ENCODE results near the gene CSTF1.

CSTF1 gene

GRCh38 chr20:56417911-56418310 lies 25.5 kb downstream of the CSTF1 start:
- TF ChIP-seq JUND (IDR thresholded peaks at IDR 0.05; ENCODE audit: low read depth) = no peak
- in situ Hi-C loops (cut with HindIII; ENCODE audit: low pct_unique_long_range_greater_than_20kb, low sequenced_read_pairs) = no loop called here
- no peak for DNase-seq (ENCODE audit: low read depth in 1 of 2, low spot score in 1 of 2)

- in situ Hi-C loops (cut with HindIII; ENCODE audit: low pct_unique_long_range_greater_than_20kb, low sequenced_read_pairs) = no loop called here
- no peak for TF ChIP-seq JUND (IDR thresholded peaks at IDR 0.05; ENCODE audit: low read depth)
- no peak for DNase-seq (ENCODE audit: low read depth in 1 of 2, low spot score in 1 of 2)
Observed at GRCh38 chr20:56418385-56418861, 26.0 kb downstream of the CSTF1 start.

GRCh38 chr20:56420028-56420427 lies 27.6 kb downstream of the CSTF1 start:
- no peak for DNase-seq (ENCODE audit: low read depth in 1 of 2, low spot score in 1 of 2)
- TF ChIP-seq JUND (IDR thresholded peaks at IDR 0.05; ENCODE audit: low read depth) = no peak
- in situ Hi-C loops (cut with HindIII; ENCODE audit: low pct_unique_long_range_greater_than_20kb, low sequenced_read_pairs) = no loop called here

GRCh38 chr20:56420940-56421688 lies 28.7 kb downstream of the CSTF1 start:
- no peak for TF ChIP-seq JUND (IDR thresholded peaks at IDR 0.05; ENCODE audit: low read depth)
- in situ Hi-C loops (cut with HindIII; ENCODE audit: low pct_unique_long_range_greater_than_20kb, low sequenced_read_pairs) = no loop called here
- DNase-seq (ENCODE audit: low read depth in 1 of 2, low spot score in 1 of 2) = no peak

- in situ Hi-C loops (cut with HindIII; ENCODE audit: low pct_unique_long_range_greater_than_20kb, low sequenced_read_pairs) = no loop called here
- DNase-seq (ENCODE audit: low read depth in 1 of 2, low spot score in 1 of 2) = no peak
- TF ChIP-seq JUND (IDR thresholded peaks at IDR 0.05; ENCODE audit: low read depth) = no peak
Observed at GRCh38 chr20:56422076-56422823, 29.8 kb downstream of the CSTF1 start.

- no peak for DNase-seq (ENCODE audit: low read depth in 1 of 2, low spot score in 1 of 2)
- in situ Hi-C loops (cut with HindIII; ENCODE audit: low pct_unique_long_range_greater_than_20kb, low sequenced_read_pairs) = no loop called here
- TF ChIP-seq JUND (IDR thresholded peaks at IDR 0.05; ENCODE audit: low read depth) = no peak
Observed at GRCh38 chr20:56422824-56423189, 30.4 kb downstream of the CSTF1 start.

- in situ Hi-C loops (cut with HindIII; ENCODE audit: low pct_unique_long_range_greater_than_20kb, low sequenced_read_pairs) = no loop called here
- TF ChIP-seq JUND (IDR thresholded peaks at IDR 0.05; ENCODE audit: low read depth) = no peak
Observed at GRCh38 chr20:56423211-56423610, 30.8 kb downstream of the CSTF1 start.

GRCh38 chr20:56423886-56424285 lies 31.4 kb downstream of the CSTF1 start:
- TF ChIP-seq JUND (IDR thresholded peaks at IDR 0.05; ENCODE audit: low read depth) = no peak
- in situ Hi-C loops (cut with HindIII; ENCODE audit: low pct_unique_long_range_greater_than_20kb, low sequenced_read_pairs) = no loop called here
- no peak for DNase-seq (ENCODE audit: low read depth in 1 of 2, low spot score in 1 of 2)

More at GRCh38 chr20:56423211-56423610, 30.8 kb downstream of the CSTF1 start:
- DNase-seq (ENCODE audit: low read depth in 1 of 2, low spot score in 1 of 2) = no peak

GRCh38 chr20:56424931-56425330 lies 32.5 kb downstream of the CSTF1 start:
- in situ Hi-C loops (cut with HindIII; ENCODE audit: low pct_unique_long_range_greater_than_20kb, low sequenced_read_pairs) = no loop called here

GRCh38 chr20:56426026-56426425 lies 33.6 kb downstream of the CSTF1 start:
- TF ChIP-seq JUND (IDR thresholded peaks at IDR 0.05; ENCODE audit: low read depth) = no peak
- in situ Hi-C loops (cut with HindIII; ENCODE audit: low pct_unique_long_range_greater_than_20kb, low sequenced_read_pairs) = no loop called here
- no peak for DNase-seq (ENCODE audit: low read depth in 1 of 2, low spot score in 1 of 2)

More at GRCh38 chr20:56424931-56425330, 32.5 kb downstream of the CSTF1 start:
- no peak for DNase-seq (ENCODE audit: low read depth in 1 of 2, low spot score in 1 of 2)
- no peak for TF ChIP-seq JUND (IDR thresholded peaks at IDR 0.05; ENCODE audit: low read depth)

GRCh38 chr20:56426926-56427325 lies 34.5 kb downstream of the CSTF1 start:
- DNase-seq (ENCODE audit: low read depth in 1 of 2, low spot score in 1 of 2) = no peak
- TF ChIP-seq JUND (IDR thresholded peaks at IDR 0.05; ENCODE audit: low read depth) = no peak
- in situ Hi-C loops (cut with HindIII; ENCODE audit: low pct_unique_long_range_greater_than_20kb, low sequenced_read_pairs) = no loop called here

GRCh38 chr20:56427797-56428196 lies 35.4 kb downstream of the CSTF1 start:
- no peak for TF ChIP-seq JUND (IDR thresholded peaks at IDR 0.05; ENCODE audit: low read depth)
- in situ Hi-C loops (cut with HindIII; ENCODE audit: low pct_unique_long_range_greater_than_20kb, low sequenced_read_pairs) = no loop called here
- no peak for DNase-seq (ENCODE audit: low read depth in 1 of 2, low spot score in 1 of 2)

- no peak for DNase-seq (ENCODE audit: low read depth in 1 of 2, low spot score in 1 of 2)
- in situ Hi-C loops (cut with HindIII; ENCODE audit: low pct_unique_long_range_greater_than_20kb, low sequenced_read_pairs) = no loop called here
- TF ChIP-seq JUND (IDR thresholded peaks at IDR 0.05; ENCODE audit: low read depth) = no peak
Observed at GRCh38 chr20:56428410-56428809, 36.0 kb downstream of the CSTF1 start.
